Type B pancreatic cell (in vitro differentiated cells): ENCODE data around the gene CA7. TPM values are rescaled to one million over a fixed set of nuclear protein-coding genes. Genes with fewer than 3 reads are reported as not detected.

Experiments
- DNase-seq: peaks from one replicate; pipeline ENCODE4 v3.0.0; 2021; ENCODE audit warnings: mixed read lengths; ENCODE audit not compliant: unreplicated experiment; ENCODE audit errors: extremely low spot score
- H3K27ac Mint-ChIP-seq: 2 replicates; pipeline ENCODE4 v1.8.0; 2021; ENCODE audit warnings: mild to moderate bottlenecking, mixed read lengths
- H3K27me3 Mint-ChIP-seq: 2 replicates; pipeline ENCODE4 v1.8.0; 2021; ENCODE audit warnings: mixed read lengths
- H3K36me3 Mint-ChIP-seq: 2 replicates; pipeline ENCODE4 v1.8.0; 2021; ENCODE audit warnings: mixed read lengths
- H3K4me1 Mint-ChIP-seq: one replicate; pipeline ENCODE4 v1.8.0; 2021; ENCODE audit warnings: mixed read lengths; ENCODE audit not compliant: unreplicated experiment
- H3K4me3 Mint-ChIP-seq: 2 replicates; pipeline ENCODE4 v1.8.0; 2021; ENCODE audit warnings: mild to moderate bottlenecking, mixed read lengths
- H3K9me3 Mint-ChIP-seq: 2 replicates; pipeline ENCODE4 v1.8.0; 2021; ENCODE audit warnings: mixed read lengths
- CTCF ChIP-seq: fragments of 200-600 bp; sonication (generic); conservative IDR thresholded peaks from 2 replicates; pipeline ENCODE4 v1.5.0; 2021; ENCODE audit warnings: antibody characterized with exemption, mild to moderate bottlenecking
- total RNA-seq: library from RNA; stranded (reverse); gene quantifications from 2 replicates; pipeline ENCODE4 v1.2.1, GENCODE V29; 2021; ENCODE audit warnings: low replicate concordance

The CA7 gene
- total RNA-seq, 1 donor from 2014 or later: 0.70 TPM

- Mint-ChIP-seq H3K27ac (peak overlapping the region; percentile 81), H3K27me3 (peaks cover 5% of the 10 kb centered on the region), H3K9me3 (no peaks in the 10 kb centered on the region), H3K4me3 (peak overlapping the region; percentile 55), H3K36me3 (no peaks in the 10 kb centered on the region), H3K4me1 (peaks cover 22% of the 10 kb centered on the region)
- no peak for DNase-seq
- no peak for TF ChIP-seq CTCF
Measured at GRCh38 chr16:66874079-66874775, 30.0 kb downstream of the CA7 start.

- H3K9me3 Mint-ChIP-seq: no peaks in the 10 kb centered on the region
- H3K36me3 Mint-ChIP-seq: no peaks in the 10 kb centered on the region
- no peaks in the 10 kb centered on the region for H3K27me3 Mint-ChIP-seq
- H3K4me1 Mint-ChIP-seq: peaks cover 28% of the 10 kb centered on the region
- H3K27ac Mint-ChIP-seq: no peak overlapping the region
- TF ChIP-seq CTCF: no peak
- DNase-seq: no peak
- H3K4me3 Mint-ChIP-seq: peak overlapping the region; percentile 58
Measured at GRCh38 chr16:66878067-66878466, 33.9 kb downstream of the CA7 start.

- peak within 1 kb of the TSS; percentile 99 for H3K4me3 Mint-ChIP-seq
- H3K27me3 Mint-ChIP-seq: no peaks in the 10 kb centered on the region
- peak; percentile 93 for DNase-seq
- no peak for TF ChIP-seq CTCF
- H3K4me1 Mint-ChIP-seq: peaks cover 19% of the 10 kb centered on the region
- peak within 1 kb of the TSS; percentile 87 for H3K27ac Mint-ChIP-seq
- H3K36me3 Mint-ChIP-seq: peaks cover 5% of the 10 kb centered on the region
- no peaks in the 10 kb centered on the region for H3K9me3 Mint-ChIP-seq
Measured at GRCh38 chr16:66880288-66881013, 36.2 kb downstream of the CA7 start, which contains the start of gene PDP2. Gene PDP2, plus strand, starts transcription at chr16:66880515. Its CDS starts 3,770 bp downstream, at chr16:66884285.

GRCh38 chr16:66881014-66881417, 36.8 kb downstream of the CA7 start:
- DNase-seq: no peak
- Mint-ChIP-seq H3K27me3 (no peaks in the 10 kb centered on the region), H3K27ac (no peak overlapping the region), H3K9me3 (no peaks in the 10 kb centered on the region), H3K4me3 (peak overlapping the region; percentile 99), H3K4me1 (peaks cover 19% of the 10 kb centered on the region), H3K36me3 (peaks cover 10% of the 10 kb centered on the region)
- no peak for TF ChIP-seq CTCF

GRCh38 chr16:66881560-66881959, 37.3 kb downstream of the CA7 start:
- Mint-ChIP-seq H3K4me3 (peak overlapping the region; percentile 99), H3K4me1 (peaks cover 19% of the 10 kb centered on the region), H3K27ac (no peak overlapping the region), H3K27me3 (no peaks in the 10 kb centered on the region), H3K36me3 (peaks cover 10% of the 10 kb centered on the region), H3K9me3 (no peaks in the 10 kb centered on the region)
- DNase-seq: no peak
- no peak for TF ChIP-seq CTCF
